Naive thymus-derived CD4-positive, alpha-beta T cell (primary cell): ENCODE measurements around the gene ZBTB7C. TPM values are rescaled to one million over a fixed set of nuclear protein-coding genes. Genes with fewer than 3 reads are reported as not detected.

Experiments
- ATAC-seq: fragments of 150-1000 bp; cut with Tn5 transposase; 2 replicates; pipeline ENCODE4 v1.10.0; 2021; ENCODE audit warnings: mild to moderate bottlenecking, moderate library complexity
- CTCF ChIA-PET: fragments of 350-600 bp; sonication (Branson Sonifier 250); formaldehyde crosslinking; loops from one replicate; lab custom pipeline; 2021; ENCODE audit warnings: antibody characterized with exemption; lab: Charles Lee
- POLR2A ChIA-PET: fragments of 350-600 bp; sonication (Branson Sonifier 250); formaldehyde crosslinking; loops from one replicate; lab custom pipeline; 2021; ENCODE audit warnings: antibody characterized with exemption, inconsistent platforms; lab: Charles Lee
- DNase-seq, 9 donors: peaks; one replicate each; pipeline versions ENCODE4 v3.0.0 to v3.0.0-alpha.2; 2020 to 2022; ENCODE audit warnings: mixed read lengths in 1 of 9
- H3K27ac ChIP-seq: one replicate; pipeline ENCODE4 v1.7.0; 2013; ENCODE audit warnings: mild to moderate bottlenecking, low read depth, low read length, moderate library complexity
- H3K27me3 ChIP-seq, 2 donors: one replicate each; pipeline ENCODE4 v1.7.0; 2013; ENCODE audit warnings: low read length in 2 of 2, mild to moderate bottlenecking in 2 of 2, moderate library complexity in 2 of 2; ENCODE audit not compliant: control insufficient read depth in 2 of 2, insufficient read depth in 2 of 2
- H3K36me3 ChIP-seq, 3 experiments: 1 replicate in 2 of 3; 2 replicates in 1 of 3; pipeline ENCODE4 v1.7.0; 2013; ENCODE audit warnings: low read length in 3 of 3, mild to moderate bottlenecking in 3 of 3, moderate library complexity in 1 of 3; ENCODE audit not compliant: insufficient read depth in 3 of 3, control insufficient read depth in 2 of 3
- H3K4me1 ChIP-seq, 2 donors: one replicate each; pipeline ENCODE4 v1.7.0; 2013; ENCODE audit warnings: low read length in 2 of 2, mild to moderate bottlenecking in 2 of 2, moderate library complexity in 1 of 2; ENCODE audit not compliant: control insufficient read depth in 2 of 2, insufficient read depth in 2 of 2
- H3K4me3 ChIP-seq: 2 replicates; pipeline ENCODE4 v1.7.0; 2013; ENCODE audit warnings: mild to moderate bottlenecking, low read length
- H3K9me3 ChIP-seq, 3 experiments: 1 replicate in 2 of 3; 2 replicates in 1 of 3; pipeline ENCODE4 v1.7.0; 2013; ENCODE audit warnings: low read length in 3 of 3; ENCODE audit not compliant: control insufficient read depth in 2 of 3
- H3K27ac Mint-ChIP-seq, 9 donors: one replicate each; pipeline ENCODE4 v1.8.0; 2020 to 2022; ENCODE audit warnings: mixed read lengths in 9 of 9, mild to moderate bottlenecking in 8 of 9, moderate library complexity in 5 of 9, inconsistent platforms in 2 of 9
- H3K27me3 Mint-ChIP-seq, 5 donors: one replicate each; pipeline ENCODE4 v1.8.0; 2021 to 2022; ENCODE audit warnings: mixed read lengths in 5 of 5, mild to moderate bottlenecking in 1 of 5
- H3K36me3 Mint-ChIP-seq, 5 donors: one replicate each; pipeline ENCODE4 v1.8.0; 2020 to 2022; ENCODE audit warnings: mixed read lengths in 5 of 5, mild to moderate bottlenecking in 3 of 5, inconsistent platforms in 1 of 5
- H3K4me1 Mint-ChIP-seq, 7 donors: one replicate each; pipeline ENCODE4 v1.8.0; 2020 to 2022; ENCODE audit warnings: mixed read lengths in 7 of 7, mild to moderate bottlenecking in 3 of 7, inconsistent platforms in 1 of 7
- H3K4me3 Mint-ChIP-seq, 10 donors: one replicate each; pipeline ENCODE4 v1.8.0; 2020 to 2022; ENCODE audit warnings: mild to moderate bottlenecking in 10 of 10, mixed read lengths in 10 of 10, moderate library complexity in 6 of 10, inconsistent platforms in 2 of 10
- H3K9me3 Mint-ChIP-seq, 11 donors: one replicate each; pipeline ENCODE4 v1.8.0; 2020 to 2022; ENCODE audit warnings: mixed read lengths in 11 of 11, mild to moderate bottlenecking in 4 of 11, inconsistent platforms in 1 of 11, moderate library complexity in 1 of 11
- intact Hi-C, 2 donors: fragments of 100-400 bp; cut with micrococcal nuclease; formaldehyde crosslinking; loops; one replicate each; pipeline ENCODE4 v1.15.1; 2023
- polyA plus RNA-seq, 2 donors: library from polyadenylated mRNA; unstranded; fragments of 300-500 nt; fragmentation: Illumina TruSeq; gene quantifications; one replicate each; pipeline ENCODE4 v1.2.3, GENCODE V29; 2021
- total RNA-seq, 6 experiments: library from RNA in 5 of 6; stranded (reverse) in 5 of 6; gene quantifications; 1 replicate in 5 of 6; 2 replicates in 1 of 6; pipeline ENCODE4 v1.2.3 and lab custom pipeline; 2021 to 2026

Gene ZBTB7C
- total and polyA plus RNA-seq, 7 experiments from 2014 or later: 0.51 TPM; not detected in 6

DNA sequence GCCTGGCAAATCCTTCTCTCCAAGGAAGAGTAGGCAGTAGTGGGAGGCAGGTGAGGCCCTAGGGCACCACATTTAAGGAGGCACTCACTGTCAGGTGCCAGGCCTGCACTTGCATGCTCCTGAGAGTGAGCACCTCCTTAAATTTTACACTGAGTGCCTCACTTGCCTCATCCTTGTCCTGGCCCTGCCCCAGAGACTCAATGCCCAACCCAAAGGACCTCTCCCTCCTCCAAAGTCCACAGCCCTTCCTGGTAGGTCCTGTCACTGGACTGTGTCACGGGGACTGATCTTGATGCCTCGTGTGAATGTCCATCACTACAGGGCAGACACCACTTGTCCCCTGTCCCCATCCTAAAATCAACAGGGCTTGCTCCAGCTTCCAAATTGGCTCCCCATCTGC is 235.6 kb downstream of the ZBTB7C start:
- POLR2A ChIA-PET: no interaction called here
- no peaks in the 10 kb centered on the region for H3K9me3 Mint-ChIP-seq

DNA sequence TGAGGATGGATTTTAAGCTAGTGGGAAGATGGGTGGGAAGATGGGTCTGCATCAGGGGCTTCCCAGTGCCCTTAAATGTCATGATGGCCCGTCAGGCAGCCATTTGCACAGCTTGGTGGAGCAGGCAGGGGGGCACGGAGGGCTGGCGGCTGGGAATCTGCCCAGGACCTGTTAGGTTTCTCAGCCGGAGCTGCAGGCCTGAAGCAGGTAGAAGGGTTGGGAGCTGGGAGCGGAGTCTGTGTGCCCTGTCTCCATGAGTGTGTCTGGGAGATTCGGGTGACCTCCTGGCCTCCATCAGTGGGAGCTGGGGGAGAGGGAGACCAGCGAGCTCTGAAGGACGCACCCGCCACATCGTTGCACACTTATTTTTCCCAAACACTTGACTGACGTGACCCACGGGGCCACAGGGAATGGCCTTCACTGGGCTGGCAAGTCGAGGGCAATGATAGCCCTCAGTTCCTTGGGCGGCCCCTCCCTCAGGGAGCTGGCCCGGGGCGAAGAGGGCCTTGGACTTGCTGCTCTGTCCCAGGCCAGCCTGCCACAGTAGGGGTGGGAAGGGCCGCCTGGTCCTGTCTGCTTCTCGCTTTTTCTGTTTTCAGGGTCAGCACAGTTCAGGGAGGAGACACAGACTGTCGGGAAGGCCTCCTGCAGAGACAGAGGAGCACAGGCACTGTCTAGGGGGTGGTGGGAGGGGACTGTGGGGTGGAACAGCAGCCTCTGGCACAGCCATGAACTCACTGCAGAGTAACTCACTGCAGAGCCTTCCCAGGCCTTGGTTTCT is 236.8 kb downstream of the ZBTB7C start:
- CTCF ChIA-PET: no interaction called here
- DNase-seq: no peak
- H3K27ac Mint-ChIP-seq: peak overlapping the region in 2 of 9 donors; percentile 10 to 50
- peaks cover 4 to 22% (median 5%) of the 10 kb centered on the region in 5 donors for H3K27me3 Mint-ChIP-seq
- H3K36me3 Mint-ChIP-seq: no peaks in the 10 kb centered on the region
- no peaks in the 10 kb centered on the region for H3K4me1 ChIP-seq
- no peak overlapping the region for H3K4me3 Mint-ChIP-seq
- no peaks in the 10 kb centered on the region for H3K36me3 ChIP-seq
- POLR2A ChIA-PET: no interaction called here
- no peak for ATAC-seq
- H3K9me3 ChIP-seq: no peaks in the 10 kb centered on the region
- no peaks in the 10 kb centered on the region for H3K27me3 ChIP-seq
- peaks cover 0 to under 1% (median 0%) of the 10 kb centered on the region in 7 donors for H3K4me1 Mint-ChIP-seq
- H3K4me3 ChIP-seq: no peak overlapping the region
- no peak overlapping the region for H3K27ac ChIP-seq
- intact Hi-C loops: no loop called here
- no peaks in the 10 kb centered on the region for H3K9me3 Mint-ChIP-seq

More for the DNA sequence above, 235.6 kb downstream of the ZBTB7C start:
- no peak overlapping the region for H3K4me3 Mint-ChIP-seq
- H3K4me3 ChIP-seq: no peak overlapping the region
- H3K4me1 ChIP-seq: no peaks in the 10 kb centered on the region
- H3K4me1 Mint-ChIP-seq: no peaks in the 10 kb centered on the region
- no peak for ATAC-seq
- H3K36me3 ChIP-seq: no peaks in the 10 kb centered on the region
- H3K27me3 Mint-ChIP-seq: peaks cover 4 to 21% (median 5%) of the 10 kb centered on the region in 5 donors
- H3K27me3 ChIP-seq: no peaks in the 10 kb centered on the region
- H3K27ac Mint-ChIP-seq: no peak overlapping the region
- CTCF ChIA-PET: no interaction called here
- no peaks in the 10 kb centered on the region for H3K9me3 ChIP-seq
- no peaks in the 10 kb centered on the region for H3K36me3 Mint-ChIP-seq
- no peak for DNase-seq
- intact Hi-C loops: no loop called here
- H3K27ac ChIP-seq: no peak overlapping the region

DNA sequence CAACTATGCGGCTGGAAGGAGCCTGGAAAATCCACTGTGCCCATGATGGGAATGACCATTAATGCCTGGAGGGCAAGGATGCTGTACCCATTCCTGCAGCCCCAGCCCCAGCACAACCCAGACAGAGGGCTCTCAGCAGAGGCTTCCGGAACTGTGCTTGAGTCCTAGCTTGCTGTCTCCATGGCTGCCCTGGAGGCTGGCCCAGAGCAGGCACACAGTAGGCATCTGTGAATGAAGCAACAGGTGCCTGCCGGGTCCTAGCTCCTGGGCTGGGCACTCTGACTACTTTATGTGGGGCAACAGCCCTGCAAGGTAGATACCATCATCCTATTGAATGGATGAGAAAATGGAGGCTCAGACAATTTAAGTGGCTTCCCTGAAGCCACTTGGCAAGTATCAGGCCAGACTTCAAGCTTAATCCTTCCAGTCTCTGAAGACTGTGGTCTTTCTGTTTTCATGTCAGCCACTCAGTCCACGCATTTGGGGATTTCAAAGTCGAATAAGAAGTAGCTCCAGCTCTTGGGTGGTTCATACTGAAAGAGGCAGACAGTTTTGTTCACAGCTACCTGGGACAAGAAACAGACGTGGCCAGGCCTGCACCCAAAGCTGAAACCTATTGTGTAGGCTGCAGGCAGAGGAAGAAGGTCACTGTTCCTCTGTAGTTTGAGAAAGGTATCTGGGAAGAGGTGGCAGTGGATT is 237.5 kb downstream of the ZBTB7C start:
- H3K36me3 Mint-ChIP-seq: no peaks in the 10 kb centered on the region
- no peaks in the 10 kb centered on the region for H3K27me3 ChIP-seq
- peak overlapping the region in 2 of 9 donors; percentile 10 to 50 for H3K27ac Mint-ChIP-seq
- no peaks in the 10 kb centered on the region for H3K4me1 ChIP-seq
- H3K36me3 ChIP-seq: no peaks in the 10 kb centered on the region
- CTCF ChIA-PET: no interaction called here
- DNase-seq (no peak), ATAC-seq (no peak)
- H3K9me3 Mint-ChIP-seq: no peaks in the 10 kb centered on the region
- peaks cover 4 to 20% (median 5%) of the 10 kb centered on the region in 5 donors for H3K27me3 Mint-ChIP-seq
- intact Hi-C loops: no loop called here
- peaks cover 0 to 7% (median 5%) of the 10 kb centered on the region in 7 donors for H3K4me1 Mint-ChIP-seq
- no peak overlapping the region for H3K27ac ChIP-seq
- no peak overlapping the region for H3K4me3 Mint-ChIP-seq
- POLR2A ChIA-PET: no interaction called here
- no peak overlapping the region for H3K4me3 ChIP-seq
- H3K9me3 ChIP-seq: no peaks in the 10 kb centered on the region

DNA sequence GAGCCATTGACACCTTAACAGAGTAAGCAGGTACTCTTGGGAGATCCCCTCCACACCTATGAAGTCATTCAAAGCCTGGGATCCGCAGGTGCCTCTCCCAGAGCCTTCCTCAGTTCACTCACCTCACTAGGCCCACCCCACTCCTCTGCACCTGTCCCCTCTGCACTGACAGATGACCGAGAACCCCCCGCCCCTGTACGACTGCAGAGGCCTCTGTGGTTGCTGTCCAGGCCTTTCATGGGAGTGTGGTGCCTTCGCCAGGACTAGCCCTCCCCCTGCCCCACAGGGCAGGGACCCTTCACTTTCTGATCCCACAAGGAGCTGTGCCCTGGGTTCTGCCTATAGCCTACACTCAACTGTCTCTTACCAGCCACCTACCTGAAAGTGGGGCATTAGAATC is 238.5 kb downstream of the ZBTB7C start:
- H3K36me3 ChIP-seq: no peaks in the 10 kb centered on the region
- H3K27ac Mint-ChIP-seq: no peak overlapping the region
- peaks cover 0 to 7% (median 5%) of the 10 kb centered on the region in 7 donors for H3K4me1 Mint-ChIP-seq
- no peak overlapping the region for H3K4me3 ChIP-seq
- no peaks in the 10 kb centered on the region for H3K9me3 Mint-ChIP-seq
- DNase-seq (no peak), ATAC-seq (no peak)
- ChIA-PET CTCF (no interaction called here), POLR2A (no interaction called here)
- H3K27me3 Mint-ChIP-seq: peaks cover 4 to 17% (median 5%) of the 10 kb centered on the region in 5 donors
- intact Hi-C loops: no loop called here
- H3K9me3 ChIP-seq: no peaks in the 10 kb centered on the region
- no peak overlapping the region for H3K4me3 Mint-ChIP-seq
- H3K27ac ChIP-seq: no peak overlapping the region
- no peaks in the 10 kb centered on the region for H3K4me1 ChIP-seq
- no peaks in the 10 kb centered on the region for H3K27me3 ChIP-seq
- H3K36me3 Mint-ChIP-seq: no peaks in the 10 kb centered on the region

DNA sequence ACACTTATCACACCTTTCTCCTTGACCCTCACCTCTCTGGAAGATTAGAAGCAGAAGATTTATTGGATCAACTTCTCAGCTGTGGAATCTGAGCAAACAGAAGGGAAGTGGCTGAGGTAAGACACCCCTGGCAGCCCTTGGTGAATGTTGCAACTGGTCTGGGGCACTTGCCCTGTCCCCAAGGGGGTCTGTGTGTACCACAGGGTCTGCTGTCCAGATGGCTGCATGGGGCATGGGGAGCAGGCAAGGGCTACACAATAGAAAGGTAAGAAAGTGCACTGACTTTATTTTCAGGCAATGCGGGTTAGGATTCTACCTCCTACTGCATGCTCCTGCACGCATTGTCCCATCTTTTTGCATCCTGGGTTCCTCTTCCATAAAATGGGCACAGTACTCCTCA is 240.3 kb downstream of the ZBTB7C start:
- CTCF ChIA-PET: no interaction called here
- Mint-ChIP-seq H3K9me3 (no peaks in the 10 kb centered on the region), H3K4me1 (peaks cover 0 to 7% (median 5%) of the 10 kb centered on the region in 7 donors), H3K4me3 (no peak overlapping the region), H3K27ac (no peak overlapping the region), H3K27me3 (peaks cover 2 to 19% (median 4%) of the 10 kb centered on the region in 5 donors), H3K36me3 (no peaks in the 10 kb centered on the region)
- intact Hi-C loops: no loop called here
- no peak for DNase-seq
- no peaks in the 10 kb centered on the region for H3K36me3 ChIP-seq
- no peaks in the 10 kb centered on the region for H3K4me1 ChIP-seq
- H3K27me3 ChIP-seq: no peaks in the 10 kb centered on the region
- no peaks in the 10 kb centered on the region for H3K9me3 ChIP-seq
- H3K27ac ChIP-seq: no peak overlapping the region
- no peak for ATAC-seq
- POLR2A ChIA-PET: no interaction called here
- H3K4me3 ChIP-seq: no peak overlapping the region

DNA sequence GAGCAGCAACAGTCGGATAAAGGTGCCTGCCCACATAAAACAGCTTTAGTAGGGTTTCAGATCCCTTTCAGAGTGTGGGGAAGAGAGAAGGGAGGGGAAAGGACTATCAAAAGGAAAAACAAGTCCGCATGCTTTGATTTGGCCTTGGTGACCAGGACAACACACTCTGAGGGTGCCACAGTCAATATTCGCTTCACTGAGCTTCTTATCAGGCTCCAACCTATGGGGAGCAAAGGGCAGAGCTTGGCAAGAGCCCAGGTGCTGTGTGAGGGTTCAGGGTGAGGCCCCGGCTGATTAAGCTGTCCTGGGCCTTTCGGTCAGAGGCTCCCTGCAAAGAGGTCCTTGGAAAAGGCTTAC is 241.3 kb downstream of the ZBTB7C start:
- no peak overlapping the region for H3K4me3 Mint-ChIP-seq
- ATAC-seq: no peak

More for the DNA sequence above, 241.3 kb downstream of the ZBTB7C start:
- POLR2A ChIA-PET: no interaction called here
- CTCF ChIA-PET: no interaction called here
- Histone ChIP-seq H3K4me3 (no peak overlapping the region), H3K9me3 (no peaks in the 10 kb centered on the region), H3K36me3 (no peaks in the 10 kb centered on the region), H3K27ac (no peak overlapping the region), H3K27me3 (no peaks in the 10 kb centered on the region), H3K4me1 (no peaks in the 10 kb centered on the region)
- peaks cover 0 to 24% (median 4%) of the 10 kb centered on the region in 5 donors for H3K27me3 Mint-ChIP-seq
- no peak for DNase-seq
- H3K27ac Mint-ChIP-seq: no peak overlapping the region
- peaks cover 0 to 9% (median 5%) of the 10 kb centered on the region in 7 donors for H3K4me1 Mint-ChIP-seq
- H3K36me3 Mint-ChIP-seq: no peaks in the 10 kb centered on the region
- intact Hi-C loops: no loop called here
- H3K9me3 Mint-ChIP-seq: no peaks in the 10 kb centered on the region
